HL-60 (cell line): ENCODE results near the gene OR2T11.
A peak's percentile ranks its signal among the peaks of the same experiment; 100 is the strongest.
"Not testable (repeated sequence)": the region's sequence is repeated elsewhere in the genome, so short reads cannot be mapped to it uniquely, and the experiment has no call there.

Experiments used
- DNase-seq, 2 experiments: peaks; one replicate each; pipeline ENCODE4 v3.0.0-alpha.2; 2010 to 2020; ENCODE audit warnings: low read depth in 1 of 2, low spot score in 1 of 2
- H3K27ac ChIP-seq: fragments of 250-450 bp; sonication (Bioruptor Pico); replicated peaks from 2 replicates; pipeline ENCODE4 v1.5.1; 2020; ENCODE audit warnings: mild to moderate bottlenecking, moderate library complexity
- H3K27me3 ChIP-seq: fragments of 250-450 bp; sonication (Bioruptor Pico); 2 replicates; pipeline ENCODE4 v1.5.1; 2021; ENCODE audit warnings: mild to moderate bottlenecking, moderate library complexity; ENCODE audit not compliant: insufficient read depth, poor library complexity, severe bottlenecking
- H3K4me3 ChIP-seq: replicated peaks from 2 replicates; pipeline ENCODE4 v1.5.1; 2011; ENCODE audit warnings: mild to moderate bottlenecking, control low read depth, low read length; ENCODE audit not compliant: insufficient read depth
- GABPA ChIP-seq: IDR thresholded peaks from 2 replicates; pipeline ENCODE4 v1.6.1; 2012; ENCODE audit warnings: low read depth
- POLR2AphosphoS5 ChIP-seq: IDR thresholded peaks from 2 replicates; pipeline ENCODE4 v1.6.1; 2012; ENCODE audit warnings: low read depth
- SPI1 ChIP-seq: IDR thresholded peaks from 2 replicates; pipeline ENCODE4 v1.6.1; 2012; ENCODE audit warnings: low read depth, mild to moderate bottlenecking, borderline replicate concordance
- TF ChIP-seq, protein P1 (sequence below): IDR thresholded peaks from 2 replicates; pipeline ENCODE4 v1.6.1; 2012; ENCODE audit warnings: low read depth; ENCODE audit not compliant: insufficient replicate concordance
- TF ChIP-seq, protein P2 (sequence below): IDR thresholded peaks from one replicate; pipeline ENCODE4 v1.5.1; 2011; ENCODE audit warnings: low read length, control low read depth, inconsistent platforms; ENCODE audit not compliant: insufficient read depth

OR2T11 gene

GRCh38 chr1:248642971-248643651 is 8.2 kb upstream of the OR2T11 start:
- not testable (repeated sequence) for H3K27me3 ChIP-seq, H3K4me3 ChIP-seq, DNase-seq, H3K27ac ChIP-seq

- H3K27ac ChIP-seq, H3K27me3 ChIP-seq, DNase-seq, H3K4me3 ChIP-seq: not testable (repeated sequence)
Measured at GRCh38 chr1:248641583-248641982, 6.7 kb upstream of the OR2T11 start.

- H3K27ac ChIP-seq, H3K27me3 ChIP-seq, DNase-seq, H3K4me3 ChIP-seq: not testable (repeated sequence)
Measured at GRCh38 chr1:248640906-248641305, 6.0 kb upstream of the OR2T11 start.

DNA sequence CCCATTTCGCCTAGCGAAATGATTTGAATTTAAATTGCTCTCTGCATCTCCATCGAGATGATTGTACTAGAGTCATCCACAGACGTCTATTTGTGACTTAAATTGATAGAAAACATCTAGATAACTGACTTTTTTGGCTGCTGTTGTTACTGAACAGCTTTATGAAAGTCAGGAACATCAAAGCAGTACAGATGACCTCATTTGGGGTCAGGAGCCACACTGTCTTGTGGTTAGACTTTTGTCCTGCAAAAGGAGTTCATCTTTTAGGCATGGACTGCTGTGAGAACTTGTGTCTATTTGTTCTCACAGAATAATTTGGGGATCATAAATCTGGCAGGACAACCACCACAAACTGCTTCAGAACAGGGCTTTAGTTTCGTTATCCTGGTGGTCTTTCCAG is 4.8 kb upstream of the OR2T11 start:
- H3K27ac ChIP-seq, H3K27me3 ChIP-seq, H3K4me3 ChIP-seq, DNase-seq: not testable (repeated sequence)

DNA sequence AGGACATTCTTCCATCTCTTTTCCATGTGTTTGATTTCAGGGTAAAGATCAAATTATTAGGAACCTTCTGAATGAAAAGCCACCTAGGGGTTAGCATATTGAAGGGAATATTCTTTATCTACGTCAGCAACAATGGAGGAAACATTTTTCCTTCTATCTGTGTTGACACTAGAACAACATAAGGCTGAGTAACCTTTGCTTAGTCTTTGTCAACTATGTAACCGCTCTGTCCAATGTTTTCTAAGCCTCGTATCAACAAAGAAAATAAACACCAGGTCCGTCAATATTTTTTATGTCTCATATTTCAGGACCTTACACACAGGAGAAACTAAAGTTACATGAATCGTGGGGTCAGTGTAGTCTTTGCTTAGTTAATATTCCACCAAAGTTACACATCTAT is 1.7 kb upstream of the OR2T11 start:
- H3K4me3 ChIP-seq, H3K27me3 ChIP-seq, H3K27ac ChIP-seq, DNase-seq: not testable (repeated sequence)

DNA sequence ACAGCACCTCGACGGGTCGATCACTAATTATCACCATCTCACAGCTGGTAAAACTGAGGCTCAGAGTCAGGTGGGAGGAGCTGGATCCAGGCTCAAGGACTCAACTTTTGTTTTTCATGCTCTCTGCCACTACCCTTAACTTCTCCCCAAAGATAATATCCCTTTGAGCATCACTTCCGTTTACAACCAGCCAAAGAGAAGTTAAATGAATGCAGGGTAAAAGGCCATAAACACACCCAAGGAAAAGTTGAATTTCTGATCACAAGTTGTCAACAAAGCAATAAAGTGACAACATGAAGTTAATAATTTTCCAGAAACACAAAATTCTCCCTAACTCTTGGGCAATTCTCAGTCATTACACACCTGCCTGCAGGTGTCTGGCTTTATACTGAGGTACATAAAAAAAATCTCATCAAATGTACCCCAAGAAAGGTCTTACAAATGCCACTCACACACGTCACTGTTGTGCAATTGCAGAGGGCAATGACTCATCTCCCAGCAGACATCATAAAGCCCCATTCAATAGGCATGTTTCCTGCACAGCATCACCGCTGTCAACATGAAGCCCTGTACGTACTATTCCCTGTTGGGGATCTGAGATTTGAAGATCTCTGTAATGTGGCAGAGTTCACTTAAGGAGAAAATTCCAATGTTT is 3.4 kb downstream of the OR2T11 start:
- no peak for TF ChIP-seq SPI1
- TF ChIP-seq, protein P1, sequence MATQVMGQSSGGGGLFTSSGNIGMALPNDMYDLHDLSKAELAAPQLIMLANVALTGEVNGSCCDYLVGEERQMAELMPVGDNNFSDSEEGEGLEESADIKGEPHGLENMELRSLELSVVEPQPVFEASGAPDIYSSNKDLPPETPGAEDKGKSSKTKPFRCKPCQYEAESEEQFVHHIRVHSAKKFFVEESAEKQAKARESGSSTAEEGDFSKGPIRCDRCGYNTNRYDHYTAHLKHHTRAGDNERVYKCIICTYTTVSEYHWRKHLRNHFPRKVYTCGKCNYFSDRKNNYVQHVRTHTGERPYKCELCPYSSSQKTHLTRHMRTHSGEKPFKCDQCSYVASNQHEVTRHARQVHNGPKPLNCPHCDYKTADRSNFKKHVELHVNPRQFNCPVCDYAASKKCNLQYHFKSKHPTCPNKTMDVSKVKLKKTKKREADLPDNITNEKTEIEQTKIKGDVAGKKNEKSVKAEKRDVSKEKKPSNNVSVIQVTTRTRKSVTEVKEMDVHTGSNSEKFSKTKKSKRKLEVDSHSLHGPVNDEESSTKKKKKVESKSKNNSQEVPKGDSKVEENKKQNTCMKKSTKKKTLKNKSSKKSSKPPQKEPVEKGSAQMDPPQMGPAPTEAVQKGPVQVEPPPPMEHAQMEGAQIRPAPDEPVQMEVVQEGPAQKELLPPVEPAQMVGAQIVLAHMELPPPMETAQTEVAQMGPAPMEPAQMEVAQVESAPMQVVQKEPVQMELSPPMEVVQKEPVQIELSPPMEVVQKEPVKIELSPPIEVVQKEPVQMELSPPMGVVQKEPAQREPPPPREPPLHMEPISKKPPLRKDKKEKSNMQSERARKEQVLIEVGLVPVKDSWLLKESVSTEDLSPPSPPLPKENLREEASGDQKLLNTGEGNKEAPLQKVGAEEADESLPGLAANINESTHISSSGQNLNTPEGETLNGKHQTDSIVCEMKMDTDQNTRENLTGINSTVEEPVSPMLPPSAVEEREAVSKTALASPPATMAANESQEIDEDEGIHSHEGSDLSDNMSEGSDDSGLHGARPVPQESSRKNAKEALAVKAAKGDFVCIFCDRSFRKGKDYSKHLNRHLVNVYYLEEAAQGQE, result no peak
- TF ChIP-seq, protein P2, sequence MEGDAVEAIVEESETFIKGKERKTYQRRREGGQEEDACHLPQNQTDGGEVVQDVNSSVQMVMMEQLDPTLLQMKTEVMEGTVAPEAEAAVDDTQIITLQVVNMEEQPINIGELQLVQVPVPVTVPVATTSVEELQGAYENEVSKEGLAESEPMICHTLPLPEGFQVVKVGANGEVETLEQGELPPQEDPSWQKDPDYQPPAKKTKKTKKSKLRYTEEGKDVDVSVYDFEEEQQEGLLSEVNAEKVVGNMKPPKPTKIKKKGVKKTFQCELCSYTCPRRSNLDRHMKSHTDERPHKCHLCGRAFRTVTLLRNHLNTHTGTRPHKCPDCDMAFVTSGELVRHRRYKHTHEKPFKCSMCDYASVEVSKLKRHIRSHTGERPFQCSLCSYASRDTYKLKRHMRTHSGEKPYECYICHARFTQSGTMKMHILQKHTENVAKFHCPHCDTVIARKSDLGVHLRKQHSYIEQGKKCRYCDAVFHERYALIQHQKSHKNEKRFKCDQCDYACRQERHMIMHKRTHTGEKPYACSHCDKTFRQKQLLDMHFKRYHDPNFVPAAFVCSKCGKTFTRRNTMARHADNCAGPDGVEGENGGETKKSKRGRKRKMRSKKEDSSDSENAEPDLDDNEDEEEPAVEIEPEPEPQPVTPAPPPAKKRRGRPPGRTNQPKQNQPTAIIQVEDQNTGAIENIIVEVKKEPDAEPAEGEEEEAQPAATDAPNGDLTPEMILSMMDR, result no peak
- TF ChIP-seq POLR2AphosphoS5, result no peak
- no peak for TF ChIP-seq GABPA
- DNase-seq, result peak; percentile 19 to 29
- Histone ChIP-seq H3K4me3 (no peak overlapping the region), H3K27me3 (no peaks in the 10 kb centered on the region), H3K27ac (no peak overlapping the region)

- Histone ChIP-seq H3K27ac (no peak overlapping the region), H3K27me3 (no peaks in the 10 kb centered on the region), H3K4me3 (no peak overlapping the region)
- TF ChIP-seq, protein P2, result no peak
- TF ChIP-seq SPI1 (no peak), GABPA (no peak)
- TF ChIP-seq, protein P1, result no peak
- no peak for DNase-seq
Measured at GRCh38 chr1:248630551-248630950, 4.3 kb downstream of the OR2T11 start.
